ENCODE measurements around the gene SLC22A2.

Gene SLC22A2

GRCh38 chr6:160273196-160273595, 14.6 kb upstream of the SLC22A2 start:
- no peak for DNase-seq

DNA sequence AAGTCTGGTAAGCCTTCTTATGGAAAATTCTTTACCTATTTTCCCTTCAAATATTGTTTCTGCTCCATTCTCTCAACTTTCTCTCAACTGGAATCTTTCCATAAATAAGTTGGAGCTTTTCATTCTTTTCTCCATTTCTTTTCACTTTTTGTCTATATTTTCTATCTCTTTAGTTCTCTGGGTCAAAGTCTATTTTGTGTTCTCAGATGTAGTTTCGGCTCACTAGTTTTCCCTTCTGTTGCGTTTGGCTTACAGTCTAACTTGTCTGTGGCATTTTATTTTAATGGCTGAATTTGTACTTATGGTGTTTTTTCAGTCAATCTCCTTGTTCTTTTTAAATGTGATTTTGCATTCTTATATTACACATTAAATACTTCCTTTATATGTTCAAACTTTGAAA, 14.1 kb upstream of the SLC22A2 start:
- no peak for DNase-seq

DNA sequence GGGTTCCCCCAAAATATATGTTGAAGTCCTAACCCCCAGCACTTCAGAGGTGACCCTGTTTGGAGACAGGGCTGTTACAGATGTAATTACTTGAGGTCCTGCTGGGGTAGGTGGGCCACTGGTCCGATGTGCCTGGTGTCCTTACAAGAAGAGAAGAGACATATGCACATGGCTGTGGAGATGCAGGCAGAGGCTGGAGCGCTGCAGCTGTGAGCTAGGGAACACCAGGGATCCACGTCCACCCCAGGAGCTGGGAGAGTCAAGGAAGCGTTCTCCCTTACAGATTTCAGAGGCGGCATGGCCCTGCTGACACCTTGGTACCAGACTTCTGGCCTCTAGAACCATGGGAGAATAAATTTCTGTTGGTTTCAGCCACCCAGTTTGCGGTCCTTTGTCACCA, 11.7 kb upstream of the SLC22A2 start:
- DNase-seq, result no peak

GRCh38 chr6:160269771-160270170, 11.2 kb upstream of the SLC22A2 start:
- no peak for DNase-seq

DNA sequence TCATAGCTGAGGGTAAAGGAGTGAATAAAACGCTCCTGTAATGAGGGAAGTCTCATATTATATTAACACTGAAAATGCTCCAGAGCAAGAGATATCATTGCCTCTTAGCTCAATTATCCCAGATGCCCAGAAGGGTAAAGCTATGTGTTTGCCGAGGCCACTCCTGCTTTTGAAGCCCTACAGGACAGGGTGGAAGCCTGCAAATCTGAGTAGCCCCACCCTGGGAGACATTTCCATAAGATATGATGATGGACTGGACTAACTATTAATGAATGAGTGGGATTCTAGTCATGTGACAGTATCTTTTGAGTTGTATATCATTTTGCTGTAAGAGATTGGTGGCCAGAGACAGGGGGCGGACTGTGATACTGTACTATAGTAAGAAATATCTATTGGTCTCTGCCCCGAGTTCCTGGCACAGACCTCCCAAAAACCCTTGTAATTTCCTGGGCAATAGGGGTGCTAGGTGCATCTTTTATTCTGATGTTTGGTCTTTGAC, 10.5 kb upstream of the SLC22A2 start:
- DNase-seq, result no peak

DNA sequence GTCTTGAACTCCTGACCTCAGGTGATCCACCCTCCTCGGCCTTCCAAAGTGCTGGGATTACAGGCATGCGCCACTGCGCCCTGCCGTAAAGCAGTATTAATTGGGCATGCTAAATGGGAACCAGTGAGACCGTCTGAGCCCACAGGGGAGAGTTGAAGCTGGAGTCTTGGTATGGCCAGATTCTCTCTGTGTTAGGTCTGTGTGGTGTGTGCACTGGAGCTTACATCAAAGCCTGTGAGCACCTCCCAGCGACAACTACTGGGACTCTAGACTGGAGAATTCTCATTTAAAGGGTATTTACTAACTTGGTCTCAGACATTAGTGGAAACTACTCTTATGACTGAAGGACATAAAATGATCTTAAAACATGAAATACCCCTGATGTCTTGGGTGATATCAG, 8.5 kb upstream of the SLC22A2 start:
- no peak for DNase-seq

DNA sequence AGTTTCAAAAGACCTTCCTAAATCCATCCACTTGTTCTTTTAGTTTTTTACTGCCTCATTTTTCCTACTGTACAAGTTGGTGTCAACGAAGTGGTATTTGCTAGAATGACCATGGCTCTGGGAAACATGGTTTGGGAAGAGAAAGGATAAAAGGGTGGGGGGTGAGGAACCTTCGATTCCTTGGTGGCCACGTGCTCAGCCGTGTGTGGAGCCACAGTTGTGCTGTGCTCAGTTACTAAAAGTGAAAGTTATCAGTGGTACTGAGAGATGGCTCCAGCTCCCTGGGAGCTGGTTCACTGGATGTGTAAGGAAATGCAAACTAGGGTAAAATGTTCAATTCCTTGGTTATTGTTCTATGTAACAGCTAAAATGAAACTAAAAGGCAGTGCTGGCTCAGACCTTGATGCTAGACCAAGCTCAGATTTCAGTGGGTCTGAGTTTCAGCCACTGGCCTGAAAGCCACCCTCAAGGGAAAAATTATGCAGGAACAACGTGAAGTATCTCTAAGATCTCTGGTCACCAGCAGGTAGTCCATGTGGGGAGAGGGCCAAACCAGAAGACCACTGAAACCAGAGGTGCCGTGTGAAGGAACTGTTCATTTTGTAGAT, 7.4 kb upstream of the SLC22A2 start:
- no peak for DNase-seq

DNA sequence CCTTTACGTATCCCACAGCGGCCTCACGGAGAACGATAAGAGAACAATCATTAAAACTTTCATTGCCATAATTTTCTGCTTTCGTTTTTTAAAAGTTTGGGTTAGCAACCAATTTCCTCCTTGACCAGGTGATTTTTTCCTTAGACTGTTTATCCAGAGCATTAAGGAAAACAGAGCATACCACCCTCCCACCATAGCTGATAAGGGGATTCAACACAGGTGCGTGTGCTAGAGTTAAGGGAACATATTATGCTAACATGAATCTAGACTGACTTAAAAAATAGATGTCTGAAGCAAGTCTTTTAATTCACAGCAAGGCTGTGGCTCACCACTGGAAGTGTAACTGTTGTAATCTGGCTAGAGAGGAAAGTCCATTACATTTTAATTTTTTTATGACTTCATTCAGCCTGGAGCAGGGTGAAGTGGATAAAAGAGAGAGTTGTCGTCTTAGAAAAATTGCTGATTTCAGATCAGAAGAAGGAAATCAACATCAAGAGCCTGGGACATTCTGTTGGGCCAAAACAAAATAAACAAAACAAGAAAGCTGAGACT, 5.5 kb upstream of the SLC22A2 start:
- no peak for DNase-seq

DNA sequence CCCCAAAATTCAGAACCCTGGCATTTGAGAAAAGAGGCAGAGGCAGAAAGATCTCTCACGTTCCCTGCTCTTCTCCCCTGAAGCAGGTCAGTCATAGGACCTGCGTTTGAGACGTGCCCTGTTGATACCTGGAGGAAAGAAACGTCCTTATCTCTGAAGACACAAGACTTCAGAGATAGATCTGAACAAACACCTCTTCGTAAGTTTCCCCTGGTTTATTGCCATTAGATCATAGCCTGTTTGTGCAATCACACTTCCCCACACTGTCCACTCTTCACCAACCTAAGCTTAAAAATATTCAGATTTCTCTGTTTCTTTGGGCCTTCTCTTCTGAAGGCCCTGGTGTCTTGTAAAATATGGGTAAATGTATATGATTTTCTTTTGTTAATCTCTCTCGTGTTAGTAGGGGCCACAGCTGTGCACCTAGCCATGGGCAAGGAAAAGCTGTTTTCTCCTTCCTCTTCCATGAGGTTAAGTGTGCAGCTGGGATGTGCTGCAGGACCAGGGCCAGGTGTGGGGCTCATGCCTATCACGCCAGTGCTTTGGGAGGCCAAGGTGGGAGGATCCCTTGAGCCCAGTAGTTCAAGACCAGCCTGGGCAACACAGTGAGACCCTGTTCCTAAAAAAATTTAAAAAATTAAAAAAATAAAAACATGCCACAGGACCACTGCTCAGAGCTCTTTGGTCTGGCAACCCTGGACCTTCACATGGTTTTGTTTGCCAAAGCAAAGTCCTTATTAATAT, 4.7 kb upstream of the SLC22A2 start:
- DNase-seq, result no peak

DNA sequence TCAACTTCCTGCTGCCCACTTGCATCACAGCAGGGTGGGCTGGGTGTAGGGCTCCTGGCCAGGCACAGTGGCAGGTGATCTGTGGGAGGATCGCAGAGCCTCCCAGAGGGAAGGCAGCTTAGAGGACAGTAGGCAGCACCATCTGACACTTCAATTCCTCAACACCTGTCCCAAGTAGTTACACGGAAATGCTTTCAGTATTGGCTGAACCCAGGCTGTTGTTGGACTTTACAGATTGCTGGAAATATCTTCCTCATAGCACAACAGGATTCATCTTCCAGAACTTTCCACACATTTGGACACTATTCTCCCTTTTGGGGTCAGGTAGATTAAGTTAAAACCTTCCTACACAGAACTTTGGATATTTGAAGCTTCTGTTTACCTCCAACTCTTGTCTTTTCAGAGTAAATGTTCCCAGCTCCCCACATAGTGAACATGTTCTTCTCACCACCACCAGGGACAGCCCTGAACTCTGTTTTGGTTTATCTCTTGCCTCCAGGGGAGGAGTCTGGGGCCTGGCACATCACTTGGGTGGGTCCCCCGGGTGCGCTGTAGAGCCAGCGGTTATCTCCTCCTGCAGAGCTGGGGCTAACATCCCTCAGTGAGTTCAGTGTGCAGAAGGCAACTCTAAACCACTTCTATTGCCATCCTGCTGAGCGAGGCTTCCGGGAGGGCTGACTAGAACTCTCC, 3.5 kb upstream of the SLC22A2 start:
- DNase-seq, result no peak

GRCh38 chr6:160260803-160261450, 2.3 kb upstream of the SLC22A2 start:
- no peak for DNase-seq

GRCh38 chr6:160260367-160260766, 1.7 kb upstream of the SLC22A2 start:
- no peak for DNase-seq

DNA sequence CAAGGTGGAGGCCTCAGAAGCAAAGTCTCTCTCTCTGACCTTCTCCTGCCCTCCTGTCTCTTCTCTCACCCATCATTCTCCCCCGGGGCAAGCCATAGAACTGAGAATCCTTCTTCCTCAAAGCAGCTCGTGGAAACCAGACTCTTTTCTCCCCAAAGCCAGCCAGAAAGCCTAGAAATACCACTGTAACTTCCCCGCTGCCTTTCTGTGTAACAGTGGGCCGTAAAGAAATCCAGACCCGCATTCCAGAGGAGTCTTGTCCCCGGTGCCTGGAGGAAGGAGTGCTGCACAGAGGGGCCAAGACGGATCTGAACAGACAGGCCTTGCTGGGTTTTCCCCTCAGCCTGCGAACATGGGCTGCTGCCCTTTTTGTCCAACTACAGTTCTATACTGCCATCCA, 977 bp upstream of the SLC22A2 start:
- DNase-seq, result no peak

- DNase-seq, result no peak
Measured at GRCh38 chr6:160259143-160259425, 463 bp upstream of the SLC22A2 start.

DNA sequence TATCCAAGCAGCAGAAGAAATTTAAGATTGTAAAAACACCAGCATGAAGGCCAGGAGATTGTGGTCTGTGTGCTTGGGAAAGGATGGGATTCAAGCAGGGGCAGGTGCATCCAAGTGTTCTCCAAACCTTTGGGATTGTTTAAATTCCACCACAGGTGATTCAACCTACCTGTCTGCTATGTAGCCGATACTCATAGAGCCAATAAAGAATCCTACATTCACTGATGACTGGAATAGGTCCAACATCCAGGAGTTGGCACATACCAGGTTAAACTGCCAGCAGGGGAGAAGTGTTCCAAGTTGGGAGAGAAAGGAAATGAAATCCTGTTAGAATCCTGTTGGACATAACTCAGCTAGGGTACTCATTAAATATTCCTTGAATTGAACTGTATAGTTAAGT, 2.2 kb downstream of the SLC22A2 start:
- DNase-seq, result no peak

DNA sequence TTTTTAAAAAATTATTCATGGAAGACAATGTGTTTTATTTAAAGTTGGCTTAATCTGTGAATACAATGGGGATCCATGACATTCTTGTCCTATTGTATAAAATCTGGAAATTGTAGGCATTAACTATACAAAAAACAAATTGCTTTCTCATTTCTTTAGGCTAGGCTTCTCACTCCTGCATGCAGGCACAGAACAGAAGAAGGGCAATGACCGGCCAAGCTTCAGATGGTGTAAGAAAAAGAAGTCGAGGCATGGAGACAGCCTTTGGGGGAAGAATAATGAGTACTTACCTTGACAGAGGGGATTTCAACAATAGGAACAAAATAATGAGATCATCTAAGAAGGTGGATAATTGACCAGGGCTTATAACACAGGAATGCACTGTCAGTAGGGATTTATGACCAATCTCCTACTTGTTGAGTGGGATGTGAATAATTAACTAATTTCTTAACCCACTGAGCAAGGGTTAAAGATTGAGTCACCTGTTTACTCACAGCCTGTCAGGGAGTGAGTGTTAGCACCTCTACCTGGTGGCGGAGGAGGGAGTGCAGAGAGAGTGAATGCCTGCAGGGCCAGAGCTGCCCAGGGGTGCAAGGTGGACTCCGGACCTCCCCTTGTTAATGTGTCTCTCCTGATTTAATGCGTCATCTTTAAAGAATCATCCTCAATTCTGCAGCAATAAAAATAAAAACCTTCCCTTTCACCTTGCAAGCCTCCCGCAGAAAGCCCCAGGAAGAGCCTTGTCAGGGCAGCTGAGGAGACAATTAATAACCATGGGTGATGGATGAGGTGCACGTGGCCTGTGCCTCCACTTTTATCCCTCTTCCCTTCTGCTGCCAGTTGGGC, 3.9 kb downstream of the SLC22A2 start:
- no peak for DNase-seq

GRCh38 chr6:160253714-160254113, 4.9 kb downstream of the SLC22A2 start:
- DNase-seq, result no peak

DNA sequence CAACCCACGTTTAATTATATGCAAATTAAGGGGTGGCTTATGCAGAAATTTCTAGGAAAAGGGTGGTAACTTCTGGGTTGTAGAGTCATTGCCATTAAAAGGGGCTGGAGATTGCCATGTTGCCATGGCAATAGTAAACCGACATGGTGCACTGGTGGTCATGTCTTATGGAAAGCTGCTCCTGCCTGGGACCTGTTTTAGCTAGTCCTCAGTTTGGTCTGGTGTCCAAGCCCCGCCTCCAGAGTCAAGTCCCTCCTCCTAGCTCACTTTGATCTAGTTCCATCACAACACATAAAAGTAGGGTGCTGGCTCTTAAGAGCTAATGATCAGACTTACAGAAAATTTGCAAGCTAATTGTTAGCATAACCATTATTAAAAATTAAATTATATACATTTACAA, 5.3 kb downstream of the SLC22A2 start:
- DNase-seq, result no peak

- DNase-seq, result no peak
Measured at GRCh38 chr6:160252073-160252813, 6.4 kb downstream of the SLC22A2 start.

DNA sequence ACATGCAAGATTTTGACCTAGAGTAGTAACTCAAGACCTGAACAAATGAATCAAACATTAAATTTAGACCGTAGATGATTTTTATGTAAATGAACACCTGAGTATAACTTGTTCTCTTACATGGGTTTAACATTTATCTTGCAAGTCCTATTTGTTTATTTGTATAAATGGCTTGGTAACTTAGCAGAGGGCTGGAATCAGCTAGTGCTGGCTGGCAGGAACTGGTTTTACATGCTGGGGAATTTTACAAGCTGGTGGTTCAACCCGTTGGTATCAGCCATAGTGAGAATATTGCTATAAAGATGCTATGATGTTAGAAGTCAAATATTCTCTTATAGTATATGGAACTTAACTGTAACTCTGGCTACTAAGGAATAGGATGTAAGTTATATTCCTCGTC, 8.9 kb downstream of the SLC22A2 start:
- DNase-seq, result no peak

- DNase-seq, result no peak
Measured at GRCh38 chr6:160248538-160248937, 10.1 kb downstream of the SLC22A2 start.

DNA sequence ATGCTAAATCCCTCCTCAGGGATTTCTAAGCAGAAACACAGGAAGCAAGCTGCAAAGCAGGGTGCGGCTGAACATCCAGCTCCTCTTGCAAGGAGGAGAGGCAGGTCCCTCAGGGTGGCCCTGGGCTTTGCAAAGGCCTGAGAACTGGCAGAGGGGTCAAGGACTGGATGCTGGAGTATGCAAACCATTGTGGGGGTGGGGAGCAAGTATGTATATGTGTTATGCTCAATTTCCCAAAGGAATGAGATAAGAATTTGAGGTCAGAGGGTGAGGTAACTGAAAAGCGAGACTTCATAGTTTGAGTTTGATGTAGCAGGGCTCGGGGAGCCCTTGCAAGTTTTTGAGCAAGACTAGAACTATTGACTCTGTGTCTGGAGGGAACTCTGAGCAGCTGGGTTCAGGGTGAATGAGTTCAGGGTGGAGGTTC, 11.2 kb downstream of the SLC22A2 start:
- peak; percentile 20 for DNase-seq

All from fibroblast of skin of right quadriceps (primary cell).